H1 (cell line): ENCODE data around the gene ZSCAN30. TPM values are rescaled to one million over a fixed set of nuclear protein-coding genes. Genes with fewer than 3 reads are reported as not detected.

Source experiments
- CTCF ChIA-PET: fragments of 300-600 bp; sonication (Branson Sonifier 250); formaldehyde crosslinking; loops from one replicate; lab custom pipeline; 2021; ENCODE audit not compliant: partially characterized antibody; lab: Charles Lee
- POLR2A ChIA-PET: fragments of 300-600 bp; sonication (Branson Sonifier 250); formaldehyde crosslinking; loops from one replicate; lab custom pipeline; 2021; ENCODE audit warnings: inconsistent platforms; ENCODE audit not compliant: partially characterized antibody; lab: Charles Lee
- DNase-seq, 2 experiments: peaks; one replicate each; pipeline versions ENCODE4 v3.0.0 to v3.0.0-alpha.2; 2010 to 2022; ENCODE audit warnings: low spot score in 2 of 2, low read depth in 1 of 2, mixed read lengths in 1 of 2
- FAIRE-seq: peaks from 2 replicates; lab custom pipeline; 2011; peaks lifted over from hg19 to GRCh38; lab: Jason Lieb, UNC
- H2AFZ ChIP-seq: 2 replicates; pipeline ENCODE4 v1.8.1; 2012; ENCODE audit warnings: low read length, inconsistent platforms
- H2AK5ac ChIP-seq: 2 replicates; pipeline ENCODE4 v1.6.1; 2013; ENCODE audit warnings: low read depth, low read length
- H2BK120ac ChIP-seq: replicated peaks from 2 replicates; pipeline ENCODE3; 2013; ENCODE audit warnings: low read depth, low read length, inconsistent platforms
- H2BK12ac ChIP-seq: 2 replicates; pipeline ENCODE4 v1.6.1; 2013; ENCODE audit warnings: low read depth, low read length
- H2BK15ac ChIP-seq: 2 replicates; pipeline ENCODE4 v1.6.1; 2013; ENCODE audit warnings: low read length
- H2BK20ac ChIP-seq: 2 replicates; pipeline ENCODE4 v1.6.1; 2013; ENCODE audit warnings: low read length
- H2BK5ac ChIP-seq: 2 replicates; pipeline ENCODE4 v1.6.1; 2013; ENCODE audit warnings: low read depth, low read length
- H3K14ac ChIP-seq: 2 replicates; pipeline ENCODE4 v1.6.1; 2013; ENCODE audit warnings: inconsistent platforms; ENCODE audit not compliant: insufficient read length
- H3K18ac ChIP-seq: 2 replicates; pipeline ENCODE4 v1.6.1; 2013; ENCODE audit warnings: low read length; ENCODE audit errors: extremely low read depth
- H3K23ac ChIP-seq: 2 replicates; pipeline ENCODE4 v1.6.1; 2013; ENCODE audit warnings: inconsistent platforms; ENCODE audit not compliant: insufficient read length
- H3K23me2 ChIP-seq: 2 replicates; pipeline ENCODE4 v1.6.1; 2013; ENCODE audit warnings: low read depth, low read length
- H3K27ac ChIP-seq: 2 replicates; pipeline ENCODE4 v1.6.1; 2011; ENCODE audit warnings: low read depth, low read length, inconsistent platforms
- H3K27me3 ChIP-seq, 4 experiments: replicated peaks in 1 of 4; 1 replicate in 1 of 4; 2 replicates in 3 of 4; pipeline versions ENCODE4 v1.6.1 to v1.8.1; 2011 to 2013; ENCODE audit warnings: low read length in 3 of 4, mild to moderate bottlenecking in 3 of 4, inconsistent platforms in 2 of 4, mixed read lengths in 2 of 4, moderate library complexity in 1 of 4; ENCODE audit not compliant: control insufficient read depth in 3 of 4, insufficient read depth in 3 of 4; ENCODE audit errors: extremely low read depth in 1 of 4
- H3K36me3 ChIP-seq, 4 experiments: 2 replicates each; pipeline versions ENCODE4 v1.6.1 to v1.8.1; 2011 to 2013; ENCODE audit warnings: mild to moderate bottlenecking in 4 of 4, low read length in 3 of 4, moderate library complexity in 2 of 4, control low read depth in 1 of 4, inconsistent platforms in 1 of 4; ENCODE audit not compliant: insufficient read depth in 4 of 4, control insufficient read depth in 2 of 4
- H3K4ac ChIP-seq: replicated peaks from 2 replicates; pipeline ENCODE3; 2013; ENCODE audit warnings: low read length, low read depth, mixed read lengths, inconsistent platforms; ENCODE audit not compliant: insufficient read length
- H3K4me1 ChIP-seq, 4 experiments: replicated peaks in 1 of 4; 1 replicate in 1 of 4; 2 replicates in 3 of 4; pipeline versions ENCODE4 v1.6.1 to v1.8.1; 2011 to 2013; ENCODE audit warnings: low read length in 3 of 4, inconsistent platforms in 2 of 4, mixed read lengths in 1 of 4; ENCODE audit not compliant: insufficient read depth in 4 of 4, control insufficient read depth in 3 of 4
- H3K4me2 ChIP-seq, 2 experiments: 2 replicates each; pipeline versions ENCODE4 v1.6.1 to v1.8.1; 2011 to 2013; ENCODE audit warnings: low read depth in 2 of 2, low read length in 2 of 2, control low read depth in 1 of 2, inconsistent platforms in 1 of 2, mild to moderate bottlenecking in 1 of 2; ENCODE audit not compliant: insufficient read depth in 1 of 2
- H3K4me3 ChIP-seq, 4 experiments: fragments of 200-600, 300-600 bp in 1 of 4; sonication (generic), shearing (Covaris generic), sonication (Bioruptor Twin) in 1 of 4; 2 replicates each; pipeline versions ENCODE4 v1.5.1 to v1.8.1; 2011 to 2016; ENCODE audit warnings: low read length in 4 of 4, low read depth in 3 of 4, control low read depth in 2 of 4, inconsistent platforms in 2 of 4, mild to moderate bottlenecking in 2 of 4, mixed read lengths in 1 of 4, moderate library complexity in 1 of 4; ENCODE audit not compliant: insufficient read depth in 2 of 4; ENCODE audit errors: extremely low read depth in 1 of 4
- H3K56ac ChIP-seq: replicated peaks from 2 replicates; pipeline ENCODE3; 2013; ENCODE audit warnings: low read depth, mild to moderate bottlenecking, mixed read lengths, low read length, inconsistent platforms; ENCODE audit not compliant: insufficient read length
- H3K79me1 ChIP-seq: 2 replicates; pipeline ENCODE4 v1.6.1; 2013; ENCODE audit warnings: low read depth, low read length, control low read depth
- H3K79me2 ChIP-seq, 2 experiments: 2 replicates each; pipeline versions ENCODE4 v1.6.1 to v1.8.1; 2012 to 2013; ENCODE audit warnings: low read length in 2 of 2, mild to moderate bottlenecking in 2 of 2, inconsistent platforms in 1 of 2; ENCODE audit not compliant: insufficient read depth in 2 of 2, control insufficient read depth in 1 of 2
- H3K9ac ChIP-seq, 4 experiments: replicated peaks in 1 of 4; 1 replicate in 1 of 4; 2 replicates in 3 of 4; pipeline versions ENCODE4 v1.6.1 to v1.8.1; 2011 to 2013; ENCODE audit warnings: low read depth in 3 of 4, low read length in 3 of 4, control low read depth in 2 of 4, mild to moderate bottlenecking in 2 of 4, moderate library complexity in 2 of 4, inconsistent platforms in 1 of 4; ENCODE audit errors: extremely low read depth in 1 of 4
- H3K9me3 ChIP-seq, 2 experiments: 2 replicates each; pipeline versions ENCODE4 v1.6.1 to v1.8.1; 2012 to 2013; ENCODE audit warnings: mild to moderate bottlenecking in 2 of 2, moderate library complexity in 2 of 2, control low read depth in 1 of 2, inconsistent platforms in 1 of 2, low read depth in 1 of 2, low read length in 1 of 2, mixed read lengths in 1 of 2; ENCODE audit not compliant: insufficient read depth in 2 of 2
- H4K20me1 ChIP-seq, 2 experiments: replicated peaks in 1 of 2; 2 replicates each; pipeline versions ENCODE3 to v1.8.1; 2011 to 2013; ENCODE audit warnings: inconsistent platforms in 2 of 2, low read length in 2 of 2, mild to moderate bottlenecking in 1 of 2; ENCODE audit not compliant: insufficient read depth in 2 of 2, control insufficient read depth in 1 of 2
- H4K5ac ChIP-seq: 2 replicates; pipeline ENCODE4 v1.6.1; 2013; ENCODE audit warnings: low read length, low read depth, mixed read lengths, inconsistent platforms; ENCODE audit not compliant: insufficient read length
- H4K8ac ChIP-seq: 2 replicates; pipeline ENCODE4 v1.8.0; 2013; ENCODE audit warnings: mild to moderate bottlenecking, moderate library complexity, low read length, inconsistent platforms; ENCODE audit not compliant: insufficient read depth; ENCODE audit errors: extremely low read depth
- H4K91ac ChIP-seq: replicated peaks from 2 replicates; pipeline ENCODE3; 2013; ENCODE audit warnings: low read length, mixed read lengths, inconsistent platforms; ENCODE audit not compliant: insufficient read length
- PHF8 ChIP-seq: fragments of 200-600 bp; sonication (generic); conservative IDR thresholded peaks from 2 replicates; pipeline ENCODE4 v1.7.1; 2012; ENCODE audit warnings: low read depth, mild to moderate bottlenecking, inconsistent platforms, low read length, moderate library complexity
- WGBS, 2 experiments: shearing (Covaris generic) in 1 of 2; methylation state at CpG; one replicate each; pipeline versions ENCODE4 v1.1.6 to v1.1.7; 2013 to 2015; ENCODE audit warnings: low lambda C conversion rate in 2 of 2, mixed read lengths in 2 of 2, inconsistent platforms in 1 of 2, low coverage in 1 of 2, missing lambda C conversion rate in 1 of 2; ENCODE audit not compliant: insufficient replicate concordance in 2 of 2, insufficient coverage in 1 of 2, insufficient read length in 1 of 2; ENCODE audit errors: extremely low coverage in 1 of 2, missing lambda C conversion rate in 1 of 2; 5-methylcytosine and 5-hydroxymethylcytosine counted together
- polyA plus RNA-seq, 7 experiments: library from polyadenylated mRNA; depleted of rRNA in 3 of 7; stranded (reverse) in 5 of 7; unstranded in 2 of 7; fragments of >200 nt in 5 of 7; fragments of 200-250 nt in 2 of 7; gene quantifications; 1 replicate in 5 of 7; 2 replicates in 1 of 7; 4 replicates in 1 of 7; pipeline versions ENCODE4 v1.2.1 to v1.2.3, GENCODE V29; 2011 to 2013; ENCODE audit warnings: missing spikeins in 2 of 7, mixed read lengths in 2 of 7
- total RNA-seq: library from RNA; stranded (reverse); fragmentation: NEBNext Ultra II Directional; extraction: Animal tissue kit (Norgen Biotek cat#: 25700); gene quantifications from 2 replicates; pipeline ENCODE4 v1.2.1, GENCODE V29; 2021

ZSCAN30 gene
- total and polyA plus RNA-seq, 2 of the 8 experiments (the other 6 are each of a cell fraction or from before 2014, with no cell fraction given): 4.4 to 10.3 TPM

GRCh38 chr18:35331367-35332087, 41.5 kb upstream of the ZSCAN30 start:
- no peak overlapping the region for H3K23ac ChIP-seq
- no peak overlapping the region for H3K14ac ChIP-seq
- H4K8ac ChIP-seq: no peak overlapping the region
- no peak overlapping the region for H2AK5ac ChIP-seq
- no peak overlapping the region for H2BK120ac ChIP-seq
- H3K9ac ChIP-seq: peak overlapping the region in 1 of 4 experiments; percentile 40; a peak in 1 of 7 replicates
- no peak overlapping the region for H2BK20ac ChIP-seq
- H3K4me1 ChIP-seq: peaks cover 0 to 5% (median 0%) of the 10 kb centered on the region in 4 experiments; a peak in 1 of 7 replicates
- no peaks in the 10 kb centered on the region for H3K9me3 ChIP-seq
- POLR2A ChIA-PET: interaction anchor here (0.9 to 1.9 kb wide), 8 partner anchors 9 to 63 kb away, joined by 3 to 8 read pairs (median 5); partner anchors contain the start of genes ZNF24 and ZSCAN30
- no peak overlapping the region for H2BK15ac ChIP-seq
- H3K4ac ChIP-seq: no peak overlapping the region
- no peak overlapping the region for H4K91ac ChIP-seq
- peak; percentile 13 for FAIRE-seq
- H4K20me1 ChIP-seq: no peaks in the 10 kb centered on the region
- H2BK12ac ChIP-seq: no peak overlapping the region
- DNase-seq: no peak
- no peaks in the 10 kb centered on the region for H3K79me1 ChIP-seq
- H3K18ac ChIP-seq: no peak overlapping the region
- no peaks in the 10 kb centered on the region for H3K79me2 ChIP-seq
- no peaks in the 10 kb centered on the region for H3K27me3 ChIP-seq
- peak overlapping the region; percentile 2; the same call in 1 of the 2 replicates for H3K27ac ChIP-seq
- H2BK5ac ChIP-seq: no peak overlapping the region
- H2AFZ ChIP-seq: no peak overlapping the region
- H3K4me3 ChIP-seq: no peak overlapping the region
- no peak overlapping the region for H3K4me2 ChIP-seq
- no peak overlapping the region for H3K56ac ChIP-seq
- H4K5ac ChIP-seq: no peak overlapping the region
- CTCF ChIA-PET: interaction anchor here (1.0 kb wide), 1 partner anchor 71 kb away, joined by 3 read pairs; no protein-coding TSS in a partner anchor
- H3K36me3 ChIP-seq: peaks cover 0 to 31% (median 21%) of the 10 kb centered on the region in 4 experiments; a peak in 5 of 8 replicates
- H3K23me2 ChIP-seq: no peaks in the 10 kb centered on the region
- WGBS, 2 experiments: 79% methylated on average over 4 of the region's 4 CpGs; no CpG with 5 or more reads in 1 of the 2 experiments
- TF ChIP-seq PHF8: no peak
